Loucy (cell line): Measurements from ENCODE around the gene DBNL.

Experiments used
- H2AFZ ChIP-seq: fragments of 200-600 bp; sonication (generic); 2 replicates; pipeline ENCODE4 v1.6.0; 2016; ENCODE audit warnings: antibody characterized with exemption, mild to moderate bottlenecking, low read length, moderate library complexity
- H3F3A ChIP-seq: fragments of 200-600 bp; 2 replicates; pipeline ENCODE4 v1.6.0; 2016; ENCODE audit warnings: antibody characterized with exemption, low read depth, mild to moderate bottlenecking
- H3K27me3 ChIP-seq: fragments of 200-600 bp; sonication (generic); 2 replicates; pipeline ENCODE4 v1.6.1; 2014; ENCODE audit warnings: low read length, mild to moderate bottlenecking; ENCODE audit not compliant: insufficient read depth, poor library complexity, severe bottlenecking
- H3K36me3 ChIP-seq: fragments of 200-600 bp; sonication (generic); 2 replicates; pipeline ENCODE4 v1.6.1; 2016; ENCODE audit warnings: low read length; ENCODE audit not compliant: insufficient read depth
- H3K4me1 ChIP-seq: fragments of 200-600 bp; sonication (generic); 2 replicates; pipeline ENCODE4 v1.5.1; 2014; ENCODE audit warnings: low read length, mild to moderate bottlenecking; ENCODE audit not compliant: insufficient read depth, poor library complexity, severe bottlenecking
- H3K4me2 ChIP-seq: fragments of 200-600 bp; sonication (generic); 2 replicates; pipeline ENCODE4 v1.6.0; 2014; ENCODE audit warnings: antibody characterized with exemption, low read length, low read depth, mild to moderate bottlenecking; ENCODE audit not compliant: poor library complexity, severe bottlenecking
- H3K4me3 ChIP-seq: fragments of 200-600 bp; sonication (generic); 2 replicates; pipeline ENCODE4 v1.5.1; 2014; ENCODE audit warnings: low read length, mild to moderate bottlenecking, mixed read lengths; ENCODE audit not compliant: poor library complexity, severe bottlenecking
- H3K79me2 ChIP-seq: fragments of 200-600 bp; sonication (generic); 2 replicates; pipeline ENCODE4 v1.6.1; 2014; ENCODE audit warnings: low read length; ENCODE audit not compliant: insufficient read depth
- H3K9ac ChIP-seq: fragments of 200-600 bp; sonication (generic); 2 replicates; pipeline ENCODE4 v1.6.0; 2014; ENCODE audit warnings: mild to moderate bottlenecking, low read depth, low read length, moderate library complexity; ENCODE audit not compliant: poor library complexity, severe bottlenecking
- H3K9me2 ChIP-seq: fragments of 200-600 bp; sonication (generic); replicated peaks from 2 replicates; pipeline ENCODE4 v1.6.1; 2016; ENCODE audit warnings: low read depth, low read length, mixed read lengths
- H3K9me3 ChIP-seq: fragments of 200-600 bp; sonication (generic); 2 replicates; pipeline ENCODE4 v1.6.1; 2014; ENCODE audit warnings: mild to moderate bottlenecking, antibody characterized with exemption, low read length, low read depth; ENCODE audit not compliant: insufficient read depth
- H4K20me1 ChIP-seq: fragments of 200-600 bp; sonication (generic); 2 replicates; pipeline ENCODE4 v1.6.0; 2014; ENCODE audit warnings: antibody characterized with exemption, low read length, mild to moderate bottlenecking; ENCODE audit not compliant: insufficient read depth, poor library complexity, severe bottlenecking
- EZH2phosphoT487 ChIP-seq: fragments of 200-600 bp; IDR thresholded peaks from 2 replicates; pipeline ENCODE4 v1.6.1; 2018; ENCODE audit warnings: antibody characterized with exemption, mild to moderate bottlenecking, moderate library complexity, borderline replicate concordance
- TF ChIP-seq, protein P1 (sequence below): fragments of 200-600 bp; sonication (generic); conservative IDR thresholded peaks from 2 replicates; pipeline ENCODE4 v1.5.1; 2014; ENCODE audit warnings: mild to moderate bottlenecking, antibody characterized with exemption, low read length

Gene DBNL

DNA sequence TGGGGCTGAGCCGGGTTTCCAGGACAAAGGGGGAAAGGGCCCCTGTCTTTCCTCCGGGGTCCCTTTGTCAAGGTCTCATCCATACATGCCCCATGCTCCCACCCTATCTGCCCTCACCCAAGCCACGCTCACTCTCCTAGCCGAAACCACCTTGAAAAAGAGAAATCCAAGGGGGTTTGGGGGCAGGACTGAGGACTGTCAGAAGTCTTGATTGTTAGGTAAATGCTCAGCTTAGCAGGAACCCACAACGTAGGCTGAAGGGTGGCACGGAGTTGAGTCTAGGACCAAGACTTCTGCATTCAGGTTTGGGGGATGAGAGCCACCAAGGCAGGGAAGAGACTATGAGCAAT, 21.6 kb downstream of the DBNL start:
- H3K4me3 ChIP-seq, result no peak overlapping the region
- H3K9me2 ChIP-seq, result no peaks in the 10 kb centered on the region
- H3F3A ChIP-seq, result no peaks in the 10 kb centered on the region
- no peak for TF ChIP-seq EZH2phosphoT487
- H2AFZ ChIP-seq, result no peak overlapping the region
- no peaks in the 10 kb centered on the region for H4K20me1 ChIP-seq
- no peaks in the 10 kb centered on the region for H3K9me3 ChIP-seq
- no peak overlapping the region for H3K9ac ChIP-seq
- no peak overlapping the region for H3K4me2 ChIP-seq
- peaks cover 11% of the 10 kb centered on the region for H3K4me1 ChIP-seq
- no peaks in the 10 kb centered on the region for H3K27me3 ChIP-seq
- no peaks in the 10 kb centered on the region for H3K79me2 ChIP-seq
- H3K36me3 ChIP-seq, result peaks cover 10% of the 10 kb centered on the region; the same call in 1 of the 2 replicates

DNA sequence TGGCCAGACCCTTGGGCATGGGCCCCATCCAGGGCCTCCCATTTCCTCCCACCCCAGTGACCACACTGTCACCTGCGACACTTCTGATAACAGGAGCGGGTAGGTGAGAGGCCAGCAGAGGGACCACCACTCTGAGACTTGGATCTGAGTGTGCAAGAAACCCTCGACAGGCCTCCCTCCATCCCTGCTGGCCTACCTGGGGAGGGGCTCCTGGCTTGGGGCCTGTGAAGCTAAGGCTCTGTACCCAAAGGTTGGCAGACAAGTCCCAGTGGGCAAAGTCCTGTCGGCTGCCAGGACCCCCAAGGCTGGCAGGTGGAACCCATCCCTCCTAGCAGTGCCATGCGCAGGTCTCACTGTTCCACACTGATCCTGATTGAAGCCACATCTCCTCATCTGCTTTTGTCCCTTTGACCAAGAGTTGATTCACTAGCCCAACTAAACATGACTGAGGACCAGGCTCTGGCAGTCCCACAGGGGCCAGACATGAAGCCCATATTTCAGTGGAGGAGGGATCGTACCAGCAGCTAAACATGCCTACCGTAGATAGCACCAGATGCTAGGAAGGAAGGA, 22.1 kb downstream of the DBNL start:
- Histone ChIP-seq H3K4me3 (no peak overlapping the region), H3K27me3 (no peaks in the 10 kb centered on the region), H3K79me2 (no peaks in the 10 kb centered on the region), H3K9ac (no peak overlapping the region), H3K9me3 (no peaks in the 10 kb centered on the region), H3K4me2 (no peak overlapping the region), H2AFZ (no peak overlapping the region), H3K36me3 (peaks cover 5% of the 10 kb centered on the region; the same call in 1 of the 2 replicates), H4K20me1 (no peaks in the 10 kb centered on the region), H3K9me2 (no peaks in the 10 kb centered on the region), H3F3A (no peaks in the 10 kb centered on the region), H3K4me1 (peaks cover 11% of the 10 kb centered on the region)
- TF ChIP-seq, protein P1, sequence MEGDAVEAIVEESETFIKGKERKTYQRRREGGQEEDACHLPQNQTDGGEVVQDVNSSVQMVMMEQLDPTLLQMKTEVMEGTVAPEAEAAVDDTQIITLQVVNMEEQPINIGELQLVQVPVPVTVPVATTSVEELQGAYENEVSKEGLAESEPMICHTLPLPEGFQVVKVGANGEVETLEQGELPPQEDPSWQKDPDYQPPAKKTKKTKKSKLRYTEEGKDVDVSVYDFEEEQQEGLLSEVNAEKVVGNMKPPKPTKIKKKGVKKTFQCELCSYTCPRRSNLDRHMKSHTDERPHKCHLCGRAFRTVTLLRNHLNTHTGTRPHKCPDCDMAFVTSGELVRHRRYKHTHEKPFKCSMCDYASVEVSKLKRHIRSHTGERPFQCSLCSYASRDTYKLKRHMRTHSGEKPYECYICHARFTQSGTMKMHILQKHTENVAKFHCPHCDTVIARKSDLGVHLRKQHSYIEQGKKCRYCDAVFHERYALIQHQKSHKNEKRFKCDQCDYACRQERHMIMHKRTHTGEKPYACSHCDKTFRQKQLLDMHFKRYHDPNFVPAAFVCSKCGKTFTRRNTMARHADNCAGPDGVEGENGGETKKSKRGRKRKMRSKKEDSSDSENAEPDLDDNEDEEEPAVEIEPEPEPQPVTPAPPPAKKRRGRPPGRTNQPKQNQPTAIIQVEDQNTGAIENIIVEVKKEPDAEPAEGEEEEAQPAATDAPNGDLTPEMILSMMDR, result no peak
- no peak for TF ChIP-seq EZH2phosphoT487

DNA sequence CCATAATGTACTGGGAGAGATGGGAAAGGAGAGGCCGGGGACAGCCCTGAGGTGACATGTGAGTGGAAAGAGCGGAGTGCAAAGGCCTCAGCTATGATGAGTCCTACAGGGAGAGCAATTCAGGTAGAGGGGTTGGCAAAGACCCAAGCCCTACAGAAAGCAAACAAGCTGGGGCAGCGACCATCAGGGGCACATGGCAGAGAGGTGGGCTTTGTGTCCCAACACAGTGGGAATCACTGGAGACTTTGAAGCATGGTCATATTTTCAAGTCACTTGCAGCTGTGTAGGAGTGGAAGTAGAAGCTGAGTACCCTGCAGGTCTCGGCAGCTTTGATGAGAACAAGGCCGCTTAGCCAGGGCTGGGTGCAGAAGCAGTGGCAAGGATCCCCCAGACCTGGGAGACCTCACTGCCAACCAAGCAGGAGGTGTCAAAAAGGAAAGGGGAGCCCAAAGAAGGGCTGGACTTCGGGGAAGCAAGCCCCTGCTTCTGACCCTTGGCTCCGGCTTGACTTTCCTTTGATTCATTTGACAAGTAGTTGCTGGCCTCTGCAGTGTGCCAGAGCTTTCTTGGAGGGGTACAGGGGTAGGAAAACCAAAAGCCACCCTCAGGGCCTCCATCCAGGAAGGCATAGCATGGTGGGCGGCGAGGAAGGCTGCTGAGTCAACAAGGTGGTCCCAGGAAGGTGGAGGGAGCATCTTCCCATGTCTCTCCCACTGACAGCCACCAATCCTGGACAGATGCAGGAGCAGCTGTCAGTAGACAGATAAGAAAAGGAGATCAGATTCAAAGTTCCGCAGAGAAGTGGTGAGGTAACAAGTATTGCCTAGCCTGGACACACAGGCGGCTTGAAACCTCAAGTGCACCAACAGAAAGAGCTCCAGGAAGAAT, 22.8 kb downstream of the DBNL start:
- Histone ChIP-seq H3K27me3 (no peaks in the 10 kb centered on the region), H3K9me3 (no peaks in the 10 kb centered on the region), H3K4me1 (peaks cover 15% of the 10 kb centered on the region), H3K4me3 (no peak overlapping the region), H3K4me2 (no peak overlapping the region), H4K20me1 (no peaks in the 10 kb centered on the region), H2AFZ (no peak overlapping the region), H3K36me3 (no peaks in the 10 kb centered on the region), H3K9me2 (no peaks in the 10 kb centered on the region), H3K79me2 (no peaks in the 10 kb centered on the region), H3F3A (no peaks in the 10 kb centered on the region), H3K9ac (no peak overlapping the region)
- TF ChIP-seq EZH2phosphoT487, result no peak
- TF ChIP-seq, protein P1, result no peak
